Measurements from ENCODE around the gene NODAL.

DNA sequence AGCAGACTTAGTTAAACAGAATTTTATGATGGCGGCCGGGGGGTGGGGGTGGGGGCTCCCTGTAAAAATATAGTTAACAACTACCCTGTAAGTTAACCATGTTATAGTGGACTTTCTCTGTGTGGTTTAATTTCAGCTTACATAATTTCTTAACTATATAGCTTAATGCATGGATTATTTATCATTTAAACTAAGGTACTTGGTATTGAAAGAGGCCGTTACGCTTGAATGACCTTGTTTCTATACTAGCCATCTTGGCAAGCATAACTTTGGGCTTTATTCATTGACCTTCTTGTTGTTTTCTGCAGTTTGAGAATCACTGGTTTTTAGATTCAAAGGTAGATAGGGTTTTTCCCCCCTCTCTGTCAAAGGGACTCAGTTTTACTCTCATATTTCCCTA is 29.1 kb downstream of the NODAL start:
- TF ChIP-seq EP300 (IDR thresholded peaks at IDR 0.05; ENCODE audit: borderline replicate concordance) (no peak), YY1 (IDR thresholded peaks at IDR 0.05; ENCODE audit: low read depth) (no peak), TCF12 (IDR thresholded peaks at IDR 0.05; ENCODE audit: low read depth) (no peak)
- TF ChIP-seq, protein P1, sequence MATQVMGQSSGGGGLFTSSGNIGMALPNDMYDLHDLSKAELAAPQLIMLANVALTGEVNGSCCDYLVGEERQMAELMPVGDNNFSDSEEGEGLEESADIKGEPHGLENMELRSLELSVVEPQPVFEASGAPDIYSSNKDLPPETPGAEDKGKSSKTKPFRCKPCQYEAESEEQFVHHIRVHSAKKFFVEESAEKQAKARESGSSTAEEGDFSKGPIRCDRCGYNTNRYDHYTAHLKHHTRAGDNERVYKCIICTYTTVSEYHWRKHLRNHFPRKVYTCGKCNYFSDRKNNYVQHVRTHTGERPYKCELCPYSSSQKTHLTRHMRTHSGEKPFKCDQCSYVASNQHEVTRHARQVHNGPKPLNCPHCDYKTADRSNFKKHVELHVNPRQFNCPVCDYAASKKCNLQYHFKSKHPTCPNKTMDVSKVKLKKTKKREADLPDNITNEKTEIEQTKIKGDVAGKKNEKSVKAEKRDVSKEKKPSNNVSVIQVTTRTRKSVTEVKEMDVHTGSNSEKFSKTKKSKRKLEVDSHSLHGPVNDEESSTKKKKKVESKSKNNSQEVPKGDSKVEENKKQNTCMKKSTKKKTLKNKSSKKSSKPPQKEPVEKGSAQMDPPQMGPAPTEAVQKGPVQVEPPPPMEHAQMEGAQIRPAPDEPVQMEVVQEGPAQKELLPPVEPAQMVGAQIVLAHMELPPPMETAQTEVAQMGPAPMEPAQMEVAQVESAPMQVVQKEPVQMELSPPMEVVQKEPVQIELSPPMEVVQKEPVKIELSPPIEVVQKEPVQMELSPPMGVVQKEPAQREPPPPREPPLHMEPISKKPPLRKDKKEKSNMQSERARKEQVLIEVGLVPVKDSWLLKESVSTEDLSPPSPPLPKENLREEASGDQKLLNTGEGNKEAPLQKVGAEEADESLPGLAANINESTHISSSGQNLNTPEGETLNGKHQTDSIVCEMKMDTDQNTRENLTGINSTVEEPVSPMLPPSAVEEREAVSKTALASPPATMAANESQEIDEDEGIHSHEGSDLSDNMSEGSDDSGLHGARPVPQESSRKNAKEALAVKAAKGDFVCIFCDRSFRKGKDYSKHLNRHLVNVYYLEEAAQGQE (IDR thresholded peaks at IDR 0.05; ENCODE audit: low read depth): no peak

Data from Ishikawa (cell line).